GM21717 (cell line): ENCODE data around the gene CNPPD1.

ENCODE experiments used
- ATAC-seq: cut with Tn5 transposase; IDR thresholded peaks from one replicate; pipeline ENCODE4 v1.9.1; 2021; ENCODE audit warnings: mild to moderate bottlenecking, moderate library complexity; ENCODE audit not compliant: unreplicated experiment

CNPPD1 gene

GRCh38 chr2:219163156-219163555 lies 13.6 kb downstream of the CNPPD1 start:
- no peak for ATAC-seq

- ATAC-seq: no peak
These were observed 15.6 kb downstream of the CNPPD1 start for GRCh38 chr2:219161097-219161496.

- ATAC-seq: peak; percentile 87
These were observed 16.3 kb downstream of the CNPPD1 start, which contains the start of gene NHEJ1 for GRCh38 chr2:219160186-219161017. TSS of gene NHEJ1 (minus strand) at chr2:219160815. CDS start at chr2:219158362, 2,453 bp downstream.

- ATAC-seq: peak; percentile 4
These were observed 16.9 kb downstream of the CNPPD1 start for GRCh38 chr2:219159771-219160185.

- no peak for ATAC-seq
These were observed 18.1 kb downstream of the CNPPD1 start for GRCh38 chr2:219158586-219158985.

- ATAC-seq: no peak
These were observed 18.7 kb downstream of the CNPPD1 start for GRCh38 chr2:219158025-219158424.

- ATAC-seq: no peak
These were observed 19.3 kb downstream of the CNPPD1 start for GRCh38 chr2:219157396-219157795.

GRCh38 chr2:219155054-219155644 lies 21.6 kb downstream of the CNPPD1 start:
- no peak for ATAC-seq

GRCh38 chr2:219149667-219150066 lies 27.1 kb downstream of the CNPPD1 start:
- ATAC-seq: no peak

- no peak for ATAC-seq
These were observed 34.4 kb downstream of the CNPPD1 start for GRCh38 chr2:219142329-219142728.

- no peak for ATAC-seq
These were observed 36.0 kb downstream of the CNPPD1 start for GRCh38 chr2:219140722-219141121.

- no peak for ATAC-seq
These were observed 42.7 kb downstream of the CNPPD1 start for GRCh38 chr2:219133976-219134375.

- no peak for ATAC-seq
These were observed 45.0 kb downstream of the CNPPD1 start for GRCh38 chr2:219131744-219132143.

- no peak for ATAC-seq
These were observed 45.4 kb downstream of the CNPPD1 start for GRCh38 chr2:219131327-219131726.

- ATAC-seq: no peak
These were observed 47.1 kb downstream of the CNPPD1 start for GRCh38 chr2:219129589-219129988.

GRCh38 chr2:219128396-219128795 lies 48.3 kb downstream of the CNPPD1 start:
- ATAC-seq: no peak

- ATAC-seq: no peak
These were observed 49.6 kb downstream of the CNPPD1 start for GRCh38 chr2:219127037-219127635.

- no peak for ATAC-seq
These were observed 50.2 kb downstream of the CNPPD1 start for GRCh38 chr2:219126555-219126954.

GRCh38 chr2:219125886-219126270 lies 50.8 kb downstream of the CNPPD1 start:
- ATAC-seq: no peak

GRCh38 chr2:219125225-219125885 lies 51.4 kb downstream of the CNPPD1 start:
- no peak for ATAC-seq

- ATAC-seq: no peak
These were observed 52.2 kb downstream of the CNPPD1 start for GRCh38 chr2:219124381-219125110.
